SK-N-SH (cell line): ENCODE measurements around the gene TFB1M. TPM values are rescaled to one million over a fixed set of nuclear protein-coding genes. Genes with fewer than 3 reads are reported as not detected.

Experiments
- CTCF ChIA-PET: fragments of 300-600, 350-600 bp; formaldehyde crosslinking; extraction: SDS; loops from one replicate; lab custom pipeline; 2021; lab: Yijun Ruan, JAX
- POLR2A ChIA-PET: fragments of 350-600 bp; sonication (Branson Sonifier 250); formaldehyde crosslinking; extraction: SDS; loops from one replicate; lab custom pipeline; 2020; ENCODE audit warnings: antibody characterized with exemption, inconsistent platforms; lab: Yijun Ruan, JAX
- DNase-seq: peaks from one replicate; pipeline ENCODE4 v3.0.0; 2012
- H2AFZ ChIP-seq: fragments of 200-600 bp; sonication (generic); 2 replicates; pipeline ENCODE4 v1.8.1; 2016; ENCODE audit warnings: antibody characterized with exemption, mild to moderate bottlenecking, low read depth
- H3F3A ChIP-seq: fragments of 200-600 bp; sonication (generic); replicated peaks from 2 replicates; pipeline ENCODE3; 2016; ENCODE audit warnings: antibody characterized with exemption, mild to moderate bottlenecking; ENCODE audit not compliant: insufficient read depth
- H3K27ac ChIP-seq, 2 experiments: fragments of 200-500 bp in 1 of 2; fragments of 200-600 bp in 1 of 2; sonication (Bioruptor generic) in 1 of 2; sonication (generic), shearing (Covaris generic) in 1 of 2; 2 replicates each; pipeline versions ENCODE4 v1.5.1 to v1.6.1; 2014 to 2016; ENCODE audit warnings: low read depth in 2 of 2, inconsistent platforms in 1 of 2, low read length in 1 of 2, mild to moderate bottlenecking in 1 of 2, mixed read lengths in 1 of 2
- H3K27me3 ChIP-seq: fragments of 200-600 bp; sonication (generic), shearing (Covaris generic); 2 replicates; pipeline ENCODE4 v1.6.1; 2016; ENCODE audit warnings: mixed run types; ENCODE audit not compliant: insufficient read depth
- H3K36me3 ChIP-seq, 2 experiments: fragments of 200-500 bp in 1 of 2; fragments of 200-600 bp in 1 of 2; sonication (Bioruptor generic) in 1 of 2; sonication (generic) in 1 of 2; replicated peaks in 1 of 2; 2 replicates each; pipeline versions ENCODE3 to v1.5.1; 2014 to 2016; ENCODE audit warnings: low read length in 1 of 2, mild to moderate bottlenecking in 1 of 2; ENCODE audit not compliant: insufficient read depth in 2 of 2, control insufficient read depth in 1 of 2
- H3K4me1 ChIP-seq, 2 experiments: fragments of 200-500 bp in 1 of 2; fragments of 200-600 bp in 1 of 2; sonication (Bioruptor generic) in 1 of 2; sonication (generic), shearing (Covaris generic) in 1 of 2; 2 replicates each; pipeline versions ENCODE4 v1.5.1 to v1.6.1; 2014 to 2016; ENCODE audit warnings: low read depth in 1 of 2, low read length in 1 of 2, mixed run types in 1 of 2; ENCODE audit not compliant: insufficient read depth in 2 of 2, control insufficient read depth in 1 of 2
- H3K4me2 ChIP-seq: fragments of 200-600 bp; sonication (generic), shearing (Covaris generic); 2 replicates; pipeline ENCODE4 v1.6.1; 2017; ENCODE audit warnings: mixed run types
- H3K4me3 ChIP-seq, 2 experiments: fragments of 200-500 bp in 1 of 2; fragments of 200-600 bp in 1 of 2; sonication (Bioruptor generic) in 1 of 2; sonication (generic), shearing (Covaris generic) in 1 of 2; 2 replicates each; pipeline versions ENCODE4 v1.5.1 to v1.8.1; 2014 to 2016; ENCODE audit warnings: low read depth in 2 of 2, inconsistent platforms in 1 of 2, low read length in 1 of 2, mild to moderate bottlenecking in 1 of 2, mixed read lengths in 1 of 2, moderate library complexity in 1 of 2
- H3K79me2 ChIP-seq: fragments of 200-600 bp; sonication (generic); 2 replicates; pipeline ENCODE4 v1.8.1; 2017; ENCODE audit warnings: mild to moderate bottlenecking; ENCODE audit not compliant: insufficient read depth
- H3K9ac ChIP-seq: fragments of 200-600 bp; sonication (generic); 2 replicates; pipeline ENCODE4 v1.6.1; 2017; ENCODE audit warnings: mixed run types
- H3K9me2 ChIP-seq: fragments of 200-600 bp; sonication (generic); 2 replicates; pipeline ENCODE4 v1.6.1; 2017; ENCODE audit warnings: mixed run types
- H3K9me3 ChIP-seq: fragments of 200-600 bp; sonication (generic); 2 replicates; pipeline ENCODE4 v1.6.1; 2017; ENCODE audit warnings: mixed run types, mild to moderate bottlenecking, moderate library complexity
- H4K20me1 ChIP-seq: fragments of 200-600 bp; sonication (generic); 2 replicates; pipeline ENCODE4 v1.6.1; 2017; ENCODE audit warnings: mild to moderate bottlenecking, mixed run types; ENCODE audit not compliant: insufficient read depth
- CHD2 ChIP-seq: fragments of 150-350 bp; IDR thresholded peaks from 2 replicates; pipeline ENCODE4 v1.6.1; 2018; ENCODE audit warnings: low read length; ENCODE audit not compliant: partially characterized antibody
- EZH2phosphoT487 ChIP-seq: fragments of 200-600 bp; sonication (generic); IDR thresholded peaks from 2 replicates; pipeline ENCODE4 v1.6.1; 2017; ENCODE audit warnings: low read depth, mixed run types, mild to moderate bottlenecking, antibody characterized with exemption, moderate library complexity, borderline replicate concordance
- GABPA ChIP-seq: IDR thresholded peaks from 2 replicates; pipeline ENCODE4 v1.4.0; 2012; ENCODE audit warnings: low read depth, mild to moderate bottlenecking
- GATA2 ChIP-seq: sonication (generic); formaldehyde crosslinking; IDR thresholded peaks from 2 replicates; pipeline ENCODE4 v1.5.0; 2020; ENCODE audit warnings: mild to moderate bottlenecking, missing genetic modification reagents
- JUND ChIP-seq: IDR thresholded peaks from 2 replicates; pipeline ENCODE4 v1.4.0; 2012
- MEF2A ChIP-seq: IDR thresholded peaks from 2 replicates; pipeline ENCODE4 v1.4.0; 2012; ENCODE audit warnings: low read depth, borderline replicate concordance
- NFIC ChIP-seq: IDR thresholded peaks from 2 replicates; pipeline ENCODE4 v1.4.0; 2012; ENCODE audit warnings: borderline replicate concordance
- POLR2AphosphoS5 ChIP-seq: IDR thresholded peaks from 2 replicates; pipeline ENCODE4 v1.6.1; 2012; ENCODE audit warnings: low read depth, low read length
- RAD21 ChIP-seq: IDR thresholded peaks from 2 replicates; pipeline ENCODE4 v1.6.1; 2012; ENCODE audit warnings: mild to moderate bottlenecking, low read length
- RCOR1 ChIP-seq: fragments of 150-350 bp; IDR thresholded peaks from 2 replicates; pipeline ENCODE4 v1.6.1; 2017; ENCODE audit warnings: antibody characterized with exemption, low read length
- RFX5 ChIP-seq: IDR thresholded peaks from 2 replicates; pipeline ENCODE4 v1.6.1; 2012; ENCODE audit warnings: mild to moderate bottlenecking, improper control_type of control experiment, low read length
- RXRA ChIP-seq: IDR thresholded peaks from 2 replicates; pipeline ENCODE4 v1.4.0; 2012; ENCODE audit warnings: low read depth, mild to moderate bottlenecking, borderline replicate concordance
- SIN3A ChIP-seq: IDR thresholded peaks from 2 replicates; pipeline ENCODE4 v1.6.1; 2012; ENCODE audit warnings: low read depth, mild to moderate bottlenecking, low read length, moderate library complexity, borderline replicate concordance
- TCF12 ChIP-seq: IDR thresholded peaks from 2 replicates; pipeline ENCODE4 v1.4.0; 2012
- TEAD4 ChIP-seq: IDR thresholded peaks from 2 replicates; pipeline ENCODE4 v1.4.0; 2012; ENCODE audit warnings: mild to moderate bottlenecking, borderline replicate concordance; ENCODE audit not compliant: insufficient read depth
- YY1 ChIP-seq: IDR thresholded peaks from 2 replicates; pipeline ENCODE4 v1.4.0; 2012; ENCODE audit warnings: low read depth, mild to moderate bottlenecking
- WGBS: methylation state at CpG from one replicate; pipeline ENCODE4 v1.1.6; 2017; ENCODE audit warnings: low lambda C conversion rate; 5-methylcytosine and 5-hydroxymethylcytosine counted together
- polyA plus RNA-seq, 3 experiments: library from polyadenylated mRNA; depleted of rRNA; stranded (reverse); fragments of >200 nt; gene quantifications; 2 replicates each; pipeline ENCODE4 v1.2.3, GENCODE V29; 2012
- TF ChIP-seq, protein P1 (sequence below): fragments of 200-600 bp; sonication (generic); IDR thresholded peaks from 2 replicates; pipeline ENCODE4 v1.6.1; 2017; ENCODE audit warnings: antibody characterized with exemption, mild to moderate bottlenecking, moderate library complexity
- TF ChIP-seq, protein P2 (sequence below): IDR thresholded peaks from 2 replicates; pipeline ENCODE4 v1.6.1; 2012; ENCODE audit warnings: mild to moderate bottlenecking, low read depth, low read length, moderate library complexity
- TF ChIP-seq, protein P3 (sequence below): IDR thresholded peaks from 2 replicates; pipeline ENCODE4 v1.4.0; 2012; ENCODE audit warnings: low read depth

TFB1M gene
- polyA plus RNA-seq, 1 of the 3 experiments (the other 2 are of a cell fraction) = 28.4 TPM

GRCh38 chr6:155219858-155220301 lies 94.4 kb downstream of the TFB1M start:
- no peak for DNase-seq
- Histone ChIP-seq H3F3A (peaks cover 11% of the 10 kb centered on the region), H3K4me2 (no peak overlapping the region), H3K4me3 (no peak overlapping the region), H2AFZ (no peak overlapping the region), H3K27me3 (no peaks in the 10 kb centered on the region), H3K36me3 (no peaks in the 10 kb centered on the region), H4K20me1 (no peaks in the 10 kb centered on the region), H3K9me3 (no peaks in the 10 kb centered on the region)
- POLR2A ChIA-PET = no interaction called here
- 99% methylated on average over 4 of the region's 5 CpGs for WGBS
- no peak for TF ChIP-seq JUND
- TF ChIP-seq YY1 = no peak
- TF ChIP-seq, protein P1, sequence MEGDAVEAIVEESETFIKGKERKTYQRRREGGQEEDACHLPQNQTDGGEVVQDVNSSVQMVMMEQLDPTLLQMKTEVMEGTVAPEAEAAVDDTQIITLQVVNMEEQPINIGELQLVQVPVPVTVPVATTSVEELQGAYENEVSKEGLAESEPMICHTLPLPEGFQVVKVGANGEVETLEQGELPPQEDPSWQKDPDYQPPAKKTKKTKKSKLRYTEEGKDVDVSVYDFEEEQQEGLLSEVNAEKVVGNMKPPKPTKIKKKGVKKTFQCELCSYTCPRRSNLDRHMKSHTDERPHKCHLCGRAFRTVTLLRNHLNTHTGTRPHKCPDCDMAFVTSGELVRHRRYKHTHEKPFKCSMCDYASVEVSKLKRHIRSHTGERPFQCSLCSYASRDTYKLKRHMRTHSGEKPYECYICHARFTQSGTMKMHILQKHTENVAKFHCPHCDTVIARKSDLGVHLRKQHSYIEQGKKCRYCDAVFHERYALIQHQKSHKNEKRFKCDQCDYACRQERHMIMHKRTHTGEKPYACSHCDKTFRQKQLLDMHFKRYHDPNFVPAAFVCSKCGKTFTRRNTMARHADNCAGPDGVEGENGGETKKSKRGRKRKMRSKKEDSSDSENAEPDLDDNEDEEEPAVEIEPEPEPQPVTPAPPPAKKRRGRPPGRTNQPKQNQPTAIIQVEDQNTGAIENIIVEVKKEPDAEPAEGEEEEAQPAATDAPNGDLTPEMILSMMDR = no peak
- TF ChIP-seq EZH2phosphoT487 = no peak
- TF ChIP-seq RXRA = no peak
- TF ChIP-seq, protein P2, sequence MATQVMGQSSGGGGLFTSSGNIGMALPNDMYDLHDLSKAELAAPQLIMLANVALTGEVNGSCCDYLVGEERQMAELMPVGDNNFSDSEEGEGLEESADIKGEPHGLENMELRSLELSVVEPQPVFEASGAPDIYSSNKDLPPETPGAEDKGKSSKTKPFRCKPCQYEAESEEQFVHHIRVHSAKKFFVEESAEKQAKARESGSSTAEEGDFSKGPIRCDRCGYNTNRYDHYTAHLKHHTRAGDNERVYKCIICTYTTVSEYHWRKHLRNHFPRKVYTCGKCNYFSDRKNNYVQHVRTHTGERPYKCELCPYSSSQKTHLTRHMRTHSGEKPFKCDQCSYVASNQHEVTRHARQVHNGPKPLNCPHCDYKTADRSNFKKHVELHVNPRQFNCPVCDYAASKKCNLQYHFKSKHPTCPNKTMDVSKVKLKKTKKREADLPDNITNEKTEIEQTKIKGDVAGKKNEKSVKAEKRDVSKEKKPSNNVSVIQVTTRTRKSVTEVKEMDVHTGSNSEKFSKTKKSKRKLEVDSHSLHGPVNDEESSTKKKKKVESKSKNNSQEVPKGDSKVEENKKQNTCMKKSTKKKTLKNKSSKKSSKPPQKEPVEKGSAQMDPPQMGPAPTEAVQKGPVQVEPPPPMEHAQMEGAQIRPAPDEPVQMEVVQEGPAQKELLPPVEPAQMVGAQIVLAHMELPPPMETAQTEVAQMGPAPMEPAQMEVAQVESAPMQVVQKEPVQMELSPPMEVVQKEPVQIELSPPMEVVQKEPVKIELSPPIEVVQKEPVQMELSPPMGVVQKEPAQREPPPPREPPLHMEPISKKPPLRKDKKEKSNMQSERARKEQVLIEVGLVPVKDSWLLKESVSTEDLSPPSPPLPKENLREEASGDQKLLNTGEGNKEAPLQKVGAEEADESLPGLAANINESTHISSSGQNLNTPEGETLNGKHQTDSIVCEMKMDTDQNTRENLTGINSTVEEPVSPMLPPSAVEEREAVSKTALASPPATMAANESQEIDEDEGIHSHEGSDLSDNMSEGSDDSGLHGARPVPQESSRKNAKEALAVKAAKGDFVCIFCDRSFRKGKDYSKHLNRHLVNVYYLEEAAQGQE = no peak
- no peak for TF ChIP-seq RFX5
- no peak for TF ChIP-seq TEAD4
- TF ChIP-seq CHD2 = no peak
- TF ChIP-seq MEF2A = no peak
- no peak for TF ChIP-seq POLR2AphosphoS5
- no peak for TF ChIP-seq NFIC
- TF ChIP-seq TCF12 = no peak
- TF ChIP-seq, protein P3, sequence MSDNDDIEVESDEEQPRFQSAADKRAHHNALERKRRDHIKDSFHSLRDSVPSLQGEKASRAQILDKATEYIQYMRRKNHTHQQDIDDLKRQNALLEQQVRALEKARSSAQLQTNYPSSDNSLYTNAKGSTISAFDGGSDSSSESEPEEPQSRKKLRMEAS = no peak
- TF ChIP-seq GATA2 = no peak
- TF ChIP-seq GABPA = no peak
- no peak for TF ChIP-seq RAD21
- TF ChIP-seq RCOR1 = no peak
- no peak for TF ChIP-seq SIN3A
- TF ChIP-seq, all 33 proteins: peak for 0
- H3K9me2 ChIP-seq = no peaks in the 10 kb centered on the region
- no peak overlapping the region; a peak in 1 of 4 replicates for H3K27ac ChIP-seq
- H3K4me1 ChIP-seq = peaks cover 13 to 14% of the 10 kb centered on the region in 2 experiments; a peak in 2 of 4 replicates
- H3K79me2 ChIP-seq = no peaks in the 10 kb centered on the region
- H3K9ac ChIP-seq = no peak overlapping the region
- CTCF ChIA-PET = no interaction called here
